Panc1 (cell line): ENCODE data around the gene LMBR1L. TPM values are rescaled to one million over a fixed set of nuclear protein-coding genes. Genes with fewer than 3 reads are reported as not detected.
A peak's percentile ranks its signal among the peaks of the same experiment; 100 is the strongest.

Experiments
- ATAC-seq: fragments of 200-7000 bp; cut with Tn5 transposase; 2 replicates; pipeline ENCODE4 v1.9.1; 2020; ENCODE audit warnings: mild to moderate bottlenecking, moderate library complexity
- BruUV-seq: library from RNA; stranded (reverse); fragments of 400-500 nt; replicated peaks from 2 replicates; lab custom pipeline; 2021; lab: Mats Ljungman, UMichigan
- CTCF ChIA-PET: fragments of 300-600 bp; sonication (Branson Sonifier 250); formaldehyde crosslinking; loops from one replicate; lab custom pipeline; 2022; ENCODE audit warnings: antibody characterized with exemption; lab: Charles Lee
- POLR2A ChIA-PET: fragments of 300-600 bp; sonication (Branson Sonifier 250); formaldehyde crosslinking; loops from one replicate; lab custom pipeline; 2022; ENCODE audit warnings: antibody characterized with exemption; lab: Charles Lee
- DNase-seq: peaks from one replicate; pipeline ENCODE4 v3.0.0-alpha.2; 2010; ENCODE audit warnings: low read depth, low spot score
- H3K27ac ChIP-seq: 2 replicates; pipeline ENCODE4 v1.5.1; 2011; ENCODE audit warnings: mild to moderate bottlenecking, low read length, inconsistent platforms
- H3K27me3 ChIP-seq: fragments of 200-500 bp; sonication (Bioruptor generic); 2 replicates; pipeline ENCODE4 v1.6.0; 2014; ENCODE audit warnings: low read length, inconsistent platforms; ENCODE audit not compliant: control insufficient read depth, insufficient read depth
- H3K36me3 ChIP-seq: fragments of 200-500 bp; sonication (Bioruptor generic); 2 replicates; pipeline ENCODE4 v1.5.1; 2014; ENCODE audit warnings: inconsistent platforms, mild to moderate bottlenecking, low read length, moderate library complexity; ENCODE audit not compliant: control insufficient read depth, insufficient read depth
- H3K4me1 ChIP-seq: 2 replicates; pipeline ENCODE4 v1.5.1; 2011; ENCODE audit warnings: inconsistent platforms, mild to moderate bottlenecking, low read length, moderate library complexity; ENCODE audit not compliant: control insufficient read depth, insufficient read depth
- H3K4me3 ChIP-seq, 2 experiments: 2 replicates each; pipeline ENCODE4 v1.5.1; 2011 to 2012; ENCODE audit warnings: low read depth in 2 of 2, low read length in 2 of 2, mild to moderate bottlenecking in 2 of 2, inconsistent platforms in 1 of 2, moderate library complexity in 1 of 2
- H3K9me3 ChIP-seq: fragments of 200-500 bp; sonication (Bioruptor generic); 2 replicates; pipeline ENCODE4 v1.5.1; 2014; ENCODE audit warnings: low read depth, mild to moderate bottlenecking, inconsistent platforms, low read length, moderate library complexity; ENCODE audit not compliant: control insufficient read depth, insufficient read depth
- POLR2AphosphoS5 ChIP-seq: IDR thresholded peaks from 2 replicates; pipeline ENCODE4 v1.6.1; 2012; ENCODE audit warnings: mild to moderate bottlenecking, low read depth, low read length, moderate library complexity
- SIN3A ChIP-seq: IDR thresholded peaks from 2 replicates; pipeline ENCODE4 v1.6.1; 2012; ENCODE audit warnings: low read depth, mild to moderate bottlenecking, low read length, moderate library complexity, borderline replicate concordance; ENCODE audit not compliant: insufficient read depth
- TCF7L2 ChIP-seq: IDR thresholded peaks from 2 replicates; pipeline ENCODE4 v1.6.1; 2011; ENCODE audit warnings: mild to moderate bottlenecking, low read depth, low read length, inconsistent platforms
- in situ Hi-C: cut with HindIII; loops from 2 replicates; pipeline ENCODE4 v1.10.0; 2016; ENCODE audit warnings: low sequenced_read_pairs, low pct_unique_long_range_greater_than_20kb
- intact Hi-C: fragments of 100-400 bp; cut with micrococcal nuclease; formaldehyde crosslinking; loops from one replicate; pipeline ENCODE4 v1.10.0; 2022; ENCODE audit not compliant: unreplicated experiment
- total RNA-seq: library from RNA; stranded (reverse); gene quantifications from one replicate; pipeline ENCODE4 v1.2.1, GENCODE V29; 2021; ENCODE audit not compliant: unreplicated experiment
- TF ChIP-seq, protein P1 (sequence below), 2 experiments: IDR thresholded peaks; 2 replicates each; pipeline ENCODE4 v1.6.1; 2011 to 2012; ENCODE audit warnings: low read depth in 2 of 2, control low read depth in 1 of 2, low read length in 1 of 2, mild to moderate bottlenecking in 1 of 2, moderate library complexity in 1 of 2; ENCODE audit not compliant: insufficient read depth in 1 of 2
- TF ChIP-seq, protein P2 (sequence below): fragments of 450-650 bp; IDR thresholded peaks from 2 replicates; pipeline ENCODE4 v1.5.1; 2017; ENCODE audit warnings: mild to moderate bottlenecking

LMBR1L gene
- total RNA-seq, 1 experiment from 2014 or later, result 34.4 TPM

DNA sequence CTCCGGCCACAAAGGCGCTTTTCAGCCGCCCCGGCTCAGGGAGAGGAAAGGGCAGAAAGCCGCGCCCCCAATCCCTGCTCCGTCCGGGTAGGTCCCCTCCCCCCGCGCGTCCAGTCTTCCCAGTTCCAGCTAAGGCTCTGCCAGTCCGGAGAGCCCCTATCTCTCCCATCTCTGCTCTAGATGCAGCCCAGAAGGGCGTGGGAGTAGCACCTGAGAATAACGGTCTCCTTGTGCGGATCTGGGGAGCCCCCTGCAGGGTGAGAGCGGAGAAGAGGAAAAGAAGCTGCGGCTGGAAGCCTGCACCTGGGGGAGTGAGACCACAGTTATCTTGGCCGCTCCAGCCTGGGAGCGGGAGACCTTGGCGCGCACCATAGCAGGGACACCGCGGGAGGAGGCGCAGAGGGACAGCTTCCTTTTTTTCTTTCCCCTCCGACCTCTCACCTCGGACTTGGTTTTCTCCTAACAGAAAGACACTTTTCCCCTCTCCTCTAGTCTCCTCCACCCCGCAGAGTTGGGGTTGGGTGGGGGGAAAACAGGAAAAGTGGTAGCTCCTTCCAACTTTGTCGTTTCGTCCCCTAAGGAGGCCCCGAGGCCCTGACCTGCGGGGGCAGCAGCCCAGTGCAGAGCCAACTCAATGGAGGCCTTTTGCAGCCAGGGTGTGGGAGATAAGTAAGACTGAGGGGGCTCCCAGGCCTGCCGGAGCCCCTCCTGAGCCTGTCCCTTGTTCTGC lies 18.4 kb downstream of the LMBR1L start:
- Histone ChIP-seq H3K36me3 (no peaks in the 10 kb centered on the region), H3K4me1 (peaks cover 40% of the 10 kb centered on the region), H3K27ac (peak overlapping the region; percentile 61), H3K9me3 (no peaks in the 10 kb centered on the region), H3K4me3 (peak overlapping the region; percentile 32 to 52), H3K27me3 (no peaks in the 10 kb centered on the region)
- no TSS peak for BruUV-seq
- POLR2A ChIA-PET, result interaction anchor here (0.5 to 1.2 kb wide), 4 partner anchors 22 to 341 kb away, joined by 3 to 6 read pairs (median 4); partner anchors contain the start of gene TUBA1B
- DNase-seq, result no peak
- intact Hi-C loops, result no loop called here
- ATAC-seq, result peak; percentile 54
- TF ChIP-seq SIN3A (no peak), POLR2AphosphoS5 (0 out of 2 replicates have a peak, but pooled peaks have one; percentile 37), TCF7L2 (no peak)
- TF ChIP-seq, protein P1, sequence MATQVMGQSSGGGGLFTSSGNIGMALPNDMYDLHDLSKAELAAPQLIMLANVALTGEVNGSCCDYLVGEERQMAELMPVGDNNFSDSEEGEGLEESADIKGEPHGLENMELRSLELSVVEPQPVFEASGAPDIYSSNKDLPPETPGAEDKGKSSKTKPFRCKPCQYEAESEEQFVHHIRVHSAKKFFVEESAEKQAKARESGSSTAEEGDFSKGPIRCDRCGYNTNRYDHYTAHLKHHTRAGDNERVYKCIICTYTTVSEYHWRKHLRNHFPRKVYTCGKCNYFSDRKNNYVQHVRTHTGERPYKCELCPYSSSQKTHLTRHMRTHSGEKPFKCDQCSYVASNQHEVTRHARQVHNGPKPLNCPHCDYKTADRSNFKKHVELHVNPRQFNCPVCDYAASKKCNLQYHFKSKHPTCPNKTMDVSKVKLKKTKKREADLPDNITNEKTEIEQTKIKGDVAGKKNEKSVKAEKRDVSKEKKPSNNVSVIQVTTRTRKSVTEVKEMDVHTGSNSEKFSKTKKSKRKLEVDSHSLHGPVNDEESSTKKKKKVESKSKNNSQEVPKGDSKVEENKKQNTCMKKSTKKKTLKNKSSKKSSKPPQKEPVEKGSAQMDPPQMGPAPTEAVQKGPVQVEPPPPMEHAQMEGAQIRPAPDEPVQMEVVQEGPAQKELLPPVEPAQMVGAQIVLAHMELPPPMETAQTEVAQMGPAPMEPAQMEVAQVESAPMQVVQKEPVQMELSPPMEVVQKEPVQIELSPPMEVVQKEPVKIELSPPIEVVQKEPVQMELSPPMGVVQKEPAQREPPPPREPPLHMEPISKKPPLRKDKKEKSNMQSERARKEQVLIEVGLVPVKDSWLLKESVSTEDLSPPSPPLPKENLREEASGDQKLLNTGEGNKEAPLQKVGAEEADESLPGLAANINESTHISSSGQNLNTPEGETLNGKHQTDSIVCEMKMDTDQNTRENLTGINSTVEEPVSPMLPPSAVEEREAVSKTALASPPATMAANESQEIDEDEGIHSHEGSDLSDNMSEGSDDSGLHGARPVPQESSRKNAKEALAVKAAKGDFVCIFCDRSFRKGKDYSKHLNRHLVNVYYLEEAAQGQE (IDR thresholded peaks at IDR 0.05; ENCODE audit: insufficient read depth in 1 of 2, low read depth in 2 of 2, low read length in 1 of 2), result no peak
- TF ChIP-seq, protein P2, sequence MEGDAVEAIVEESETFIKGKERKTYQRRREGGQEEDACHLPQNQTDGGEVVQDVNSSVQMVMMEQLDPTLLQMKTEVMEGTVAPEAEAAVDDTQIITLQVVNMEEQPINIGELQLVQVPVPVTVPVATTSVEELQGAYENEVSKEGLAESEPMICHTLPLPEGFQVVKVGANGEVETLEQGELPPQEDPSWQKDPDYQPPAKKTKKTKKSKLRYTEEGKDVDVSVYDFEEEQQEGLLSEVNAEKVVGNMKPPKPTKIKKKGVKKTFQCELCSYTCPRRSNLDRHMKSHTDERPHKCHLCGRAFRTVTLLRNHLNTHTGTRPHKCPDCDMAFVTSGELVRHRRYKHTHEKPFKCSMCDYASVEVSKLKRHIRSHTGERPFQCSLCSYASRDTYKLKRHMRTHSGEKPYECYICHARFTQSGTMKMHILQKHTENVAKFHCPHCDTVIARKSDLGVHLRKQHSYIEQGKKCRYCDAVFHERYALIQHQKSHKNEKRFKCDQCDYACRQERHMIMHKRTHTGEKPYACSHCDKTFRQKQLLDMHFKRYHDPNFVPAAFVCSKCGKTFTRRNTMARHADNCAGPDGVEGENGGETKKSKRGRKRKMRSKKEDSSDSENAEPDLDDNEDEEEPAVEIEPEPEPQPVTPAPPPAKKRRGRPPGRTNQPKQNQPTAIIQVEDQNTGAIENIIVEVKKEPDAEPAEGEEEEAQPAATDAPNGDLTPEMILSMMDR, result peak; percentile 80
- CTCF ChIA-PET, result interaction anchor here (0.5 to 1.6 kb wide), 7 partner anchors 18 to 77 kb away, joined by 3 to 9 read pairs (median 4); partner anchors contain the start of genes LMBR1L and TUBA1B
- in situ Hi-C loops, result no loop called here

DNA sequence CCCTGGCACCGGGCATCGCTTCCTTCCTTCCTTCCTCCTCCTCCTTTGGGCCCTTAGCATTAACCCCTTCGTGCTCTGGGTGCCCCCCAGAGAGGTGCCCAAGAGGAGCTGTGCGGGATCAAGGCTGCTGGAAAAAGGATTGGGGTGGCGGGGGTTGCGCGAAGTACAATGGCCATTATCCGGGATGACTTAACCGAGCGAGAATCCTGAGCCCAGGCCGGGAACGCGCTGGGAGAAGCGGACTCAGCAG lies 18.9 kb downstream of the LMBR1L start:
- DNase-seq (no peak), ATAC-seq (no peak)
- Histone ChIP-seq H3K4me1 (peaks cover 40% of the 10 kb centered on the region), H3K9me3 (no peaks in the 10 kb centered on the region), H3K36me3 (no peaks in the 10 kb centered on the region), H3K27me3 (no peaks in the 10 kb centered on the region), H3K27ac (peak overlapping the region; percentile 61), H3K4me3 (peak overlapping the region; percentile 32 to 52)
- CTCF ChIA-PET, result interaction anchor here (0.6 to 1.2 kb wide), 4 partner anchors 18 to 76 kb away, joined by 3 to 9 read pairs (median 4); partner anchors contain the start of gene TUBA1B
- TF ChIP-seq, protein P1 (IDR thresholded peaks at IDR 0.05; ENCODE audit: insufficient read depth in 1 of 2, low read depth in 2 of 2, low read length in 1 of 2), result no peak
- TF ChIP-seq SIN3A (no peak), POLR2AphosphoS5 (no peak), TCF7L2 (no peak)
- TF ChIP-seq, protein P2, result no peak
- intact Hi-C loops, result no loop called here
- in situ Hi-C loops, result no loop called here
- POLR2A ChIA-PET, result interaction anchor here (0.5 to 1.2 kb wide), 2 partner anchors 40 to 95 kb away, joined by 3 read pairs; partner anchors contain the start of gene TUBA1B
- BruUV-seq, result no TSS peak
